Tibial nerve (tissue), 4 donors: ENCODE data around the gene SLC15A4. TPM values are rescaled to one million over a fixed set of nuclear protein-coding genes. Genes with fewer than 3 reads are reported as not detected.
"Not testable (repeated sequence)": the region's sequence is repeated elsewhere in the genome, so short reads cannot be mapped to it uniquely, and the experiment has no call there.

Experiments used
- DNase-seq, 2 donors: peaks; one replicate each; pipeline ENCODE4 v3.0.0-alpha.2; 2019; ENCODE audit warnings: low spot score in 2 of 2
- H3K27ac ChIP-seq, 4 donors: fragments of 200-600 bp; sonication (generic) in 3 of 4; one replicate each; pipeline ENCODE4 v1.5.1; 2017 to 2019; ENCODE audit warnings: mild to moderate bottlenecking in 1 of 4
- H3K27me3 ChIP-seq, 2 donors: fragments of 200-600 bp; sonication (generic) in 1 of 2; one replicate each; pipeline versions ENCODE4 v1.5.1 to v1.6.0; 2017 to 2019
- H3K36me3 ChIP-seq, 3 donors: fragments of 200-600 bp; sonication (generic); one replicate each; pipeline ENCODE4 v1.5.1; 2018 to 2019
- H3K4me1 ChIP-seq, 4 donors: fragments of 200-600 bp; sonication (generic) in 3 of 4; one replicate each; pipeline ENCODE4 v1.5.1; 2017 to 2019
- H3K4me3 ChIP-seq, 4 donors: fragments of 200-600 bp; sonication (generic) in 3 of 4; one replicate each; pipeline ENCODE4 v1.5.1; 2017 to 2019; ENCODE audit warnings: mild to moderate bottlenecking in 1 of 4, moderate library complexity in 1 of 4
- H3K9me3 ChIP-seq, 4 donors: fragments of 200-600 bp; sonication (generic) in 3 of 4; one replicate each; pipeline ENCODE4 v1.5.1; 2017 to 2019
- EP300 ChIP-seq, 2 donors: sonication (generic); formaldehyde crosslinking; IDR thresholded peaks; one replicate each; pipeline ENCODE4 v1.6.1; 2017; ENCODE audit warnings: antibody characterized with exemption in 2 of 2, mild to moderate bottlenecking in 1 of 2
- POLR2A ChIP-seq, 2 donors: fragments of 450-650 bp; IDR thresholded peaks; one replicate each; pipeline ENCODE4 v1.6.1; 2017; ENCODE audit warnings: antibody characterized with exemption in 2 of 2, mild to moderate bottlenecking in 2 of 2, moderate library complexity in 2 of 2
- WGBS, 2 donors: methylation state at CpG; one replicate each; pipeline ENCODE4 v1.1.5; 2018; 5-methylcytosine and 5-hydroxymethylcytosine counted together
- total RNA-seq, 4 donors: library from RNA; depleted of rRNA; stranded (reverse); fragments of >200 nt; gene quantifications; one replicate each; pipeline ENCODE4 v1.1.0, GENCODE V29; 2016
- TF ChIP-seq, protein P1 (sequence below), 5 experiments: fragments of 200-600 bp in 3 of 5; fragments of 450-650 bp in 2 of 5; sonication (generic) in 3 of 5; IDR thresholded peaks; one replicate each; pipeline ENCODE4 v1.5.1; 2016 to 2019; ENCODE audit warnings: antibody characterized with exemption in 5 of 5, mild to moderate bottlenecking in 3 of 5, moderate library complexity in 2 of 5

The SLC15A4 gene
- total RNA-seq, 4 donors from 2014 or later, result 39.3 to 74.3 (median 53.6) TPM

GRCh38 chr12:128850400-128850799 is 26.6 kb upstream of the SLC15A4 start:
- peaks cover 0 to 17% (median 0%) of the 10 kb centered on the region in 4 donors for H3K9me3 ChIP-seq
- peaks cover 0 to 19% of the 10 kb centered on the region in 2 donors for H3K27me3 ChIP-seq
- WGBS, 2 donors, result 70 to 82% methylated on average over 3 of the region's 3 CpGs
- no peaks in the 10 kb centered on the region for H3K4me1 ChIP-seq
- no peak overlapping the region for H3K27ac ChIP-seq
- no peaks in the 10 kb centered on the region for H3K36me3 ChIP-seq
- no peak overlapping the region for H3K4me3 ChIP-seq
- DNase-seq, result no peak
- TF ChIP-seq EP300 (IDR thresholded peaks at IDR 0.05) (no peak), POLR2A (IDR thresholded peaks at IDR 0.05) (no peak)
- TF ChIP-seq, protein P1, sequence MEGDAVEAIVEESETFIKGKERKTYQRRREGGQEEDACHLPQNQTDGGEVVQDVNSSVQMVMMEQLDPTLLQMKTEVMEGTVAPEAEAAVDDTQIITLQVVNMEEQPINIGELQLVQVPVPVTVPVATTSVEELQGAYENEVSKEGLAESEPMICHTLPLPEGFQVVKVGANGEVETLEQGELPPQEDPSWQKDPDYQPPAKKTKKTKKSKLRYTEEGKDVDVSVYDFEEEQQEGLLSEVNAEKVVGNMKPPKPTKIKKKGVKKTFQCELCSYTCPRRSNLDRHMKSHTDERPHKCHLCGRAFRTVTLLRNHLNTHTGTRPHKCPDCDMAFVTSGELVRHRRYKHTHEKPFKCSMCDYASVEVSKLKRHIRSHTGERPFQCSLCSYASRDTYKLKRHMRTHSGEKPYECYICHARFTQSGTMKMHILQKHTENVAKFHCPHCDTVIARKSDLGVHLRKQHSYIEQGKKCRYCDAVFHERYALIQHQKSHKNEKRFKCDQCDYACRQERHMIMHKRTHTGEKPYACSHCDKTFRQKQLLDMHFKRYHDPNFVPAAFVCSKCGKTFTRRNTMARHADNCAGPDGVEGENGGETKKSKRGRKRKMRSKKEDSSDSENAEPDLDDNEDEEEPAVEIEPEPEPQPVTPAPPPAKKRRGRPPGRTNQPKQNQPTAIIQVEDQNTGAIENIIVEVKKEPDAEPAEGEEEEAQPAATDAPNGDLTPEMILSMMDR (IDR thresholded peaks at IDR 0.05), result no peak

DNA sequence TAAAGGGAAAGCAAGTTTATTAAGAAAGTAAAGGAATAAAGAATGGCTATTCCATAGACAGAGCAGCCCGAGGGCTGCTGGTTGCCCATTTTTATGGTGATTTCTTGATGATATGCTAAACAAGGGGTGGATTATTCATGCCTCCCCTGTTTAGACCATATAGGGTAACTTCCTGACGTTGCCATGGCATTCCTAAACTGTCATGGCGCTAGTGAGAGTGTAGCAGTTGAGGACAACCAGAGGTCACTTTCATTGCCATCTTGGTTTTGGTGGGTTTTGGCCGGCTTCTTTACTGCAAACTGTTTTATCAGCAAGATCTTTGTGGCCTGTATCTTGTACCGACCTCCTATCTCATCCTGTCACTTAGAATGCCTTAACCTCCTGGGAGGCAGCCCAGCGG is 26.0 kb upstream of the SLC15A4 start:
- peaks cover 0 to 17% (median 0%) of the 10 kb centered on the region in 4 donors for H3K9me3 ChIP-seq
- WGBS, 2 donors, result 57 to 66% methylated on average over 6 of the region's 6 CpGs

GRCh38 chr12:128848371-128848770 is 24.6 kb upstream of the SLC15A4 start:
- peaks cover 0 to 8% of the 10 kb centered on the region in 2 donors for H3K27me3 ChIP-seq
- no peak overlapping the region for H3K27ac ChIP-seq
- WGBS, 2 donors, result 94 to 96% methylated on average over 14 of the region's 14 CpGs
- DNase-seq, result no peak
- TF ChIP-seq, protein P1 (IDR thresholded peaks at IDR 0.05), result no peak
- TF ChIP-seq POLR2A (IDR thresholded peaks at IDR 0.05) (no peak), EP300 (IDR thresholded peaks at IDR 0.05) (no peak)
- no peaks in the 10 kb centered on the region for H3K36me3 ChIP-seq
- peaks cover 0 to 20% (median 0%) of the 10 kb centered on the region in 4 donors for H3K9me3 ChIP-seq
- no peaks in the 10 kb centered on the region for H3K4me1 ChIP-seq
- H3K4me3 ChIP-seq, result no peak overlapping the region

More for the DNA sequence above, 26.0 kb upstream of the SLC15A4 start:
- H3K4me1 ChIP-seq, H3K36me3 ChIP-seq, H3K4me3 ChIP-seq, DNase-seq, H3K27ac ChIP-seq: not testable (repeated sequence)
- H3K27me3 ChIP-seq, result peaks cover 0 to 19% of the 10 kb centered on the region in 2 donors

DNA sequence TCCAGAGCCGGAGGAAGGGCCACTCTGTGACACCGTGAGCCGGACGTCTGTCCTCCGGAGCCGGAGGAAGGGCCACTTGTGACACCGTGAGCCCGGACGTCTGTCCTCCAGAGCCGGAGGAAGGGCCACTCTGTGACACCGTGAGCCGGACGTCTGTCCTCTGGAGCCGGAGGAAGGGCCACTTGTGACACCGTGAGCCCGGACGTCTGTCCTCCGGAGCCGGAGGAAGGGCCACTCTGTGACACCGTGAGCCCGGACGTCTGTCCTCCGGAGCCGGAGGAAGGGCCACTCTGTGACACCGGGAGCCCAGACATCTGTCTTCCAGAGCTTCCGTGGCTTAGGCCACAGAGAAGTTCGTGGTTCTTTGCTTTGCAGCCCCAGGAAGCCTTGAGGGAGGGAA is 22.9 kb upstream of the SLC15A4 start:
- H3K4me1 ChIP-seq, H3K36me3 ChIP-seq, H3K27ac ChIP-seq, H3K27me3 ChIP-seq, H3K4me3 ChIP-seq, DNase-seq: not testable (repeated sequence)
- peaks cover 0 to 26% (median 0%) of the 10 kb centered on the region in 4 donors for H3K9me3 ChIP-seq
- whole genome bisulfite sequencing, 2 donors, result 88 to 93% methylated on average over 17 to 27 of the region's 27 CpGs

- TF ChIP-seq POLR2A (IDR thresholded peaks at IDR 0.05) (no peak), EP300 (IDR thresholded peaks at IDR 0.05) (no peak)
- TF ChIP-seq, protein P1 (IDR thresholded peaks at IDR 0.05), result no peak
- Histone ChIP-seq H3K27me3 (no peaks in the 10 kb centered on the region), H3K36me3 (no peaks in the 10 kb centered on the region), H3K27ac (no peak overlapping the region), H3K4me1 (no peaks in the 10 kb centered on the region), H3K9me3 (peaks cover 0 to 26% (median 0%) of the 10 kb centered on the region in 4 donors), H3K4me3 (no peak overlapping the region)
- WGBS, 2 donors, result 51 to 62% methylated on average over 10 to 11 of the region's 11 CpGs
- no peak for DNase-seq
Observed at GRCh38 chr12:128844031-128844635, 20.4 kb upstream of the SLC15A4 start.

GRCh38 chr12:128843538-128843937 is 19.8 kb upstream of the SLC15A4 start:
- no peak overlapping the region for H3K27ac ChIP-seq
- H3K9me3 ChIP-seq, result peaks cover 0 to 26% (median 0%) of the 10 kb centered on the region in 4 donors
- H3K27me3 ChIP-seq, result no peaks in the 10 kb centered on the region
- DNase-seq, result no peak
- TF ChIP-seq EP300 (IDR thresholded peaks at IDR 0.05) (no peak), POLR2A (IDR thresholded peaks at IDR 0.05) (no peak)
- TF ChIP-seq, protein P1 (IDR thresholded peaks at IDR 0.05), result no peak
- no peak overlapping the region for H3K4me3 ChIP-seq
- no peaks in the 10 kb centered on the region for H3K4me1 ChIP-seq
- no peaks in the 10 kb centered on the region for H3K36me3 ChIP-seq
- WGBS, 2 donors, result 89% methylated on average over 4 of the region's 4 CpGs
